T1000 (cell line): ENCODE measurements around the gene MIB1.

Experiments used
- DNase-seq: peaks from one replicate; lab custom pipeline; 2025; ENCODE audit warnings: mixed read lengths; lab: John Stamatoyannopoulos, UW

MIB1 gene

GRCh38 chr18:21894619-21895367 is 154.2 kb downstream of the MIB1 start:
- DNase-seq: no peak

- no peak for DNase-seq
Measured at GRCh38 chr18:21896732-21897336, 156.2 kb downstream of the MIB1 start.

GRCh38 chr18:21897811-21898210 is 157.2 kb downstream of the MIB1 start:
- no peak for DNase-seq

GRCh38 chr18:21900605-21901352 is 160.2 kb downstream of the MIB1 start:
- DNase-seq: no peak

GRCh38 chr18:21901423-21901945 is 160.9 kb downstream of the MIB1 start:
- DNase-seq: no peak

- DNase-seq: no peak
Measured at GRCh38 chr18:21903709-21904108, 163.1 kb downstream of the MIB1 start.

GRCh38 chr18:21904856-21905255 is 164.3 kb downstream of the MIB1 start:
- no peak for DNase-seq

GRCh38 chr18:21907451-21907850 is 166.9 kb downstream of the MIB1 start:
- DNase-seq: no peak

- no peak for DNase-seq
Measured at GRCh38 chr18:21908711-21909110, 168.1 kb downstream of the MIB1 start.

GRCh38 chr18:21910906-21911305 is 170.3 kb downstream of the MIB1 start:
- no peak for DNase-seq

- DNase-seq: no peak
Measured at GRCh38 chr18:21911551-21911950, 171.0 kb downstream of the MIB1 start.

- DNase-seq: no peak
Measured at GRCh38 chr18:21912339-21913239, 172.0 kb downstream of the MIB1 start.

- peak; percentile 4 for DNase-seq
Measured at GRCh38 chr18:21914739-21915319, 174.2 kb downstream of the MIB1 start.

GRCh38 chr18:21915546-21915945 is 175.0 kb downstream of the MIB1 start:
- no peak for DNase-seq

- no peak for DNase-seq
Measured at GRCh38 chr18:21916594-21916993, 176.0 kb downstream of the MIB1 start.

- no peak for DNase-seq
Measured at GRCh38 chr18:21918693-21919092, 178.1 kb downstream of the MIB1 start.
